ENCODE data around the gene AFAP1L2.

AFAP1L2 gene

GRCh38 chr10:114408968-114409444 is 4.7 kb upstream of the AFAP1L2 start:
- DNase-seq (ENCODE audit: low spot score) = no peak

GRCh38 chr10:114408112-114408967 is 4.0 kb upstream of the AFAP1L2 start:
- no peak for DNase-seq (ENCODE audit: low spot score)

GRCh38 chr10:114406455-114406854 is 2.2 kb upstream of the AFAP1L2 start:
- no peak for DNase-seq (ENCODE audit: low spot score)

GRCh38 chr10:114405011-114405350 is 679 bp upstream of the AFAP1L2 start:
- no peak for DNase-seq (ENCODE audit: low spot score)

GRCh38 chr10:114403541-114404161 is 651 bp downstream of the AFAP1L2 start:
- DNase-seq (ENCODE audit: low spot score) = no peak

- no peak for DNase-seq (ENCODE audit: low spot score)
These were observed 1.3 kb downstream of the AFAP1L2 start for GRCh38 chr10:114402871-114403540.

- DNase-seq (ENCODE audit: low spot score) = no peak
These were observed 2.1 kb downstream of the AFAP1L2 start for GRCh38 chr10:114402233-114402632.

GRCh38 chr10:114401195-114401791 is 3.0 kb downstream of the AFAP1L2 start:
- no peak for DNase-seq (ENCODE audit: low spot score)

GRCh38 chr10:114400091-114400490 is 4.2 kb downstream of the AFAP1L2 start:
- DNase-seq (ENCODE audit: low spot score) = no peak

- no peak for DNase-seq (ENCODE audit: low spot score)
These were observed 4.7 kb downstream of the AFAP1L2 start for GRCh38 chr10:114399576-114399975.

- no peak for DNase-seq (ENCODE audit: low spot score)
These were observed 5.5 kb downstream of the AFAP1L2 start for GRCh38 chr10:114398587-114399331.

- no peak for DNase-seq (ENCODE audit: low spot score)
These were observed 6.6 kb downstream of the AFAP1L2 start for GRCh38 chr10:114397651-114398145.

GRCh38 chr10:114396464-114396863 is 7.8 kb downstream of the AFAP1L2 start:
- DNase-seq (ENCODE audit: low spot score) = no peak

GRCh38 chr10:114395366-114396022 is 8.8 kb downstream of the AFAP1L2 start:
- no peak for DNase-seq (ENCODE audit: low spot score)

- DNase-seq (ENCODE audit: low spot score) = no peak
These were observed 9.8 kb downstream of the AFAP1L2 start for GRCh38 chr10:114394531-114394930.

GRCh38 chr10:114393886-114394285 is 10.4 kb downstream of the AFAP1L2 start:
- no peak for DNase-seq (ENCODE audit: low spot score)

GRCh38 chr10:114393482-114393881 is 10.8 kb downstream of the AFAP1L2 start:
- no peak for DNase-seq (ENCODE audit: low spot score)

- DNase-seq (ENCODE audit: low spot score) = no peak
These were observed 12.0 kb downstream of the AFAP1L2 start for GRCh38 chr10:114392112-114392835.

GRCh38 chr10:114391599-114391998 is 12.7 kb downstream of the AFAP1L2 start:
- no peak for DNase-seq (ENCODE audit: low spot score)

GRCh38 chr10:114389426-114389825 is 14.9 kb downstream of the AFAP1L2 start:
- DNase-seq (ENCODE audit: low spot score) = peak; percentile 23
